Measurements from ENCODE around the gene BSDC1. TPM values are rescaled to one million over a fixed set of nuclear protein-coding genes. Genes with fewer than 3 reads are reported as not detected.

BSDC1 gene
- total and polyA plus RNA-seq, 2 of the 13 experiments (the other 11 are each of a cell fraction or from before 2014, with no cell fraction given) = 40.3 to 64.2 TPM

GRCh38 chr1:32394141-32394889, at the start of gene BSDC1 (continued):
- TF ChIP-seq MZF1 (CRISPR knock-in tag; IDR thresholded peaks at IDR 0.05; ENCODE audit: borderline replicate concordance) (no peak), ZHX1 (CRISPR knock-in tag; IDR thresholded peaks at IDR 0.05; ENCODE audit: low read depth) (peak; percentile 46), ZSCAN31 (CRISPR knock-in tag; IDR thresholded peaks at IDR 0.05; ENCODE audit: low read depth) (peak; percentile 85; the same call in 1 of the 2 replicates), BCL6 (CRISPR knock-in tag; IDR thresholded peaks at IDR 0.05) (peak; percentile 31; the same call in 1 of the 2 replicates), ZNF768 (CRISPR knock-in tag; IDR thresholded peaks at IDR 0.05) (peak; percentile 42; the same call in 1 of the 2 replicates), HMGA1 (CRISPR knock-in tag; conservative IDR thresholded peaks at IDR 0.05) (no peak), ZBTB33 (CRISPR knock-in tag; IDR thresholded peaks at IDR 0.05) (0 out of 2 replicates have a peak, but pooled peaks have one; percentile 38), FOSL2 (CRISPR knock-in tag; IDR thresholded peaks at IDR 0.05) (0 out of 2 replicates have a peak, but pooled peaks have one; percentile 50), FUBP1 (CRISPR knock-in tag; IDR thresholded peaks at IDR 0.05; ENCODE audit: borderline replicate concordance) (no peak), REST (IDR thresholded peaks at IDR 0.05; ENCODE audit: borderline replicate concordance in 1 of 2, low read depth in 1 of 2, low read length in 2 of 2) (peak in 1 of 2 experiments; percentile 73; a peak in 2 of 4 replicates), PAX8 (CRISPR knock-in tag; IDR thresholded peaks at IDR 0.05; ENCODE audit: borderline replicate concordance) (0 out of 2 replicates have a peak, but pooled peaks have one; percentile 66), ATF1 (CRISPR knock-in tag; IDR thresholded peaks at IDR 0.05) (peak; percentile 71), ZNF350 (CRISPR knock-in tag; IDR thresholded peaks at IDR 0.05; ENCODE audit: borderline replicate concordance, low read depth) (peak; percentile 91), ZFP41 (CRISPR knock-in tag; IDR thresholded peaks at IDR 0.05; ENCODE audit: borderline replicate concordance) (no peak), MIER3 (CRISPR knock-in tag; IDR thresholded peaks at IDR 0.05; ENCODE audit: borderline replicate concordance) (peak; percentile 90), POLR2G (IDR thresholded peaks at IDR 0.05; ENCODE audit: low read depth, low read length) (peak; percentile 81), BORCS8-MEF2B (CRISPR knock-in tag; IDR thresholded peaks at IDR 0.05) (peak; percentile 51), SMYD3 (CRISPR knock-in tag; IDR thresholded peaks at IDR 0.05) (no peak)

All from HepG2 (cell line).